GM06990 (cell line): Measurements from ENCODE around the gene ZNF254.
"Not testable (repeated sequence)": the region's sequence is repeated elsewhere in the genome, so short reads cannot be mapped to it uniquely, and the experiment has no call there.

Experiments used
- DNase-seq: peaks from one replicate; pipeline ENCODE4 v3.0.0-alpha.2; 2011; ENCODE audit not compliant: insufficient read length; ENCODE audit errors: extremely low read depth
- H3K27me3 ChIP-seq: replicated peaks from 2 replicates; pipeline ENCODE4 v1.6.0; 2011; ENCODE audit warnings: low read length; ENCODE audit not compliant: control insufficient read depth, insufficient read depth
- H3K36me3 ChIP-seq: 2 replicates; pipeline ENCODE4 v1.5.1; 2011; ENCODE audit warnings: low read length; ENCODE audit not compliant: control insufficient read depth, insufficient read depth
- H3K4me3 ChIP-seq: replicated peaks from 2 replicates; pipeline ENCODE4 v1.5.1; 2011; ENCODE audit warnings: low read depth, mild to moderate bottlenecking, control low read depth, low read length
- TF ChIP-seq, protein P1 (sequence below): IDR thresholded peaks from 2 replicates; pipeline ENCODE4 v1.5.1; 2011; ENCODE audit warnings: low read length, control low read depth, mild to moderate bottlenecking, inconsistent platforms; ENCODE audit not compliant: insufficient read depth, poor library complexity, severe bottlenecking

ZNF254 gene

DNA sequence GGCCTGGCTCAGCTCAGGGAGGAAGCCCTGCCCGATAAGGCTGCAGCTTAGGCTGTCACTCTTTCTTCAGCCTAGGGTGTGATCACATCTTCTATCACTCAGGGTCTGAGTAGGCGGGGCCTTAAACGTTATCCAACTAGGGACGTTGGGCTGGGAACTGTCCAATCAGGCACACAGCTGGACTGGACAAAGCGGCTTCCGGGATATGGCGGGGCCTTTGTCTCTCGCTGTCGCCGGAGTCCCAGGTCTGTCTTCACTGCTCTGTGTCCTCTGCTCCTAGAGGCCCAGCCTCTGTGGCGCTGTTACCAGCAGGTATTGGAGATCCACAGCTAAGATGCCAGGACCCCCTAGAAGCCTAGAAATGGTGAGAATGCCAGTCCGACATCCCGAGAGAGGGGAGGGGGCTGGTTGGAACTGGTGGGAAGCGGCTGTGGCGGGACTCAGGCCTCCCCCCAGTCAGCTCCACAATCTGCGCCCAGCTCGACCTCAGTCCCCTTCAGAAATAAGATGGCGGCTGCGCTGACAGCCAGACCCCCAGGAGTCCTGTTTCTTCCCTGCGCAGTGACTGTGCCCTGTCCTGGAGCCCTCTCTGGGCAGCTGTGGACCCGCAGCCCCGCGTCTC lies at the start of gene ZNF254:
TSS of gene ZNF254 (plus strand) at position 214 of the 622 bp plus-strand sequence. CDS start at position 335, 121 bp downstream.
- Histone ChIP-seq H3K27me3 (no peaks in the 10 kb centered on the region), H3K36me3 (peaks cover 3% of the 10 kb centered on the region), H3K4me3 (peak within 1 kb of the TSS; percentile 76)
- TF ChIP-seq, protein P1, sequence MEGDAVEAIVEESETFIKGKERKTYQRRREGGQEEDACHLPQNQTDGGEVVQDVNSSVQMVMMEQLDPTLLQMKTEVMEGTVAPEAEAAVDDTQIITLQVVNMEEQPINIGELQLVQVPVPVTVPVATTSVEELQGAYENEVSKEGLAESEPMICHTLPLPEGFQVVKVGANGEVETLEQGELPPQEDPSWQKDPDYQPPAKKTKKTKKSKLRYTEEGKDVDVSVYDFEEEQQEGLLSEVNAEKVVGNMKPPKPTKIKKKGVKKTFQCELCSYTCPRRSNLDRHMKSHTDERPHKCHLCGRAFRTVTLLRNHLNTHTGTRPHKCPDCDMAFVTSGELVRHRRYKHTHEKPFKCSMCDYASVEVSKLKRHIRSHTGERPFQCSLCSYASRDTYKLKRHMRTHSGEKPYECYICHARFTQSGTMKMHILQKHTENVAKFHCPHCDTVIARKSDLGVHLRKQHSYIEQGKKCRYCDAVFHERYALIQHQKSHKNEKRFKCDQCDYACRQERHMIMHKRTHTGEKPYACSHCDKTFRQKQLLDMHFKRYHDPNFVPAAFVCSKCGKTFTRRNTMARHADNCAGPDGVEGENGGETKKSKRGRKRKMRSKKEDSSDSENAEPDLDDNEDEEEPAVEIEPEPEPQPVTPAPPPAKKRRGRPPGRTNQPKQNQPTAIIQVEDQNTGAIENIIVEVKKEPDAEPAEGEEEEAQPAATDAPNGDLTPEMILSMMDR: no peak
- DNase-seq: peak; percentile 83

DNA sequence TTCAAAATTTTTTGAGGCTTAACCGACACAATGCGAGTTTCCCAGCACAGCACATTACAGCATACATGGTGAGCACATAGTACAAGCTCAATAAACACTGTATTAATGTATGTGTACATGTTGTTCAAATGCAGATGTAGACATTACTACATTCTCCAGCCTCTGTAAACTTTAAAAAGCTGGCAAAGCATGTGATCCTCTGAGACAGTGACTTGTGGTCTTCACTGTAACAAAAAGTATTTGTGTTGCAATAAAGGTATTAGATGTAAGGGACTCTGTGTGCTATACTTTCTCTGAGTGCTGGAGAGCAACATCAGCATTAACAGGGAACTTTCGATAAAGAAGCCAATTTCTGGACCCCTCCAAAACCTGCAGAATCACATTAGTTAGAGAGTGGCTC lies 46.4 kb upstream of the ZNF254 start:
- TF ChIP-seq, protein P1: no peak
- Histone ChIP-seq H3K36me3 (peaks cover 10% of the 10 kb centered on the region), H3K4me3 (no peak overlapping the region), H3K27me3 (no peaks in the 10 kb centered on the region)
- no peak for DNase-seq

DNA sequence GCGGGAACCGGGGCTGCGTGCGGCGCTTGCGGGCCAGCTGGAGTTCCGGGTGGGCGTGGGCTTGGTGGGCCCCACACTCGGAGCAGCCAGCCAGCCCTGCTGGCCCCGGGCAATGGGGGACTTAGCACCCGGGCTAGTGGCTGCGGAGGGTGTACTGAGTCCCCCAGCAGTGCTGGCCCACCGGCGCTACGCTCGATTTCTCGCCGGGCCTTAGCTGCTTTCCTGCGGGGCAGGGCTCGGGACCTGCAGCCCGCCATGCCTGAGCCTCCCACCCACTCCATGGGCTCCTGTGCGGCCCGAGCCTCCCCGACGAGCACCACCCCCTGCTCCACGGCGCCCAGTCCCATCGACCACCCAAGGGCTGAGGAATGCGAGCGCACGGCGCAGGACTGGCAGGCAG lies 45.7 kb upstream of the ZNF254 start:
- not testable (repeated sequence) for DNase-seq, H3K4me3 ChIP-seq, H3K36me3 ChIP-seq, H3K27me3 ChIP-seq

DNA sequence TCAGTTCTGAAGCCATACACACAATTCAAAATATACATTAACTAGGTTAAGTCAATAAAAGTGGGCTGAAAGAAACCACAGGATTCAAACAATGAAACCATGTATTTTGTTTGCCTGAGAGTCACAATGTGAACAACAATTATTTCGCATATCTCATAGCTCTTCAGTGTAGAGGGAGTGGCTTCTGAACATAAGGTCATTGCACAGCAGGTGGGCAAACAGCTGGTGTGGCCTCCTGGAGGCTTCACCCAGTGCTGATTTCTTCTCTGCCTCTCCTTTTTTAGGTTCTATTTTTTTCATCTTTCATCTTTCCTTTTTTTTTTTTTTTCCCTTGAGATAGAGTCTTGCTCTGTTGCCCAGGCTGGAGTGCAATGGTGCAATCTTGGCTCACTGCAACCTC lies 40.4 kb upstream of the ZNF254 start:
- TF ChIP-seq, protein P1: no peak
- no peak for DNase-seq
- Histone ChIP-seq H3K27me3 (no peaks in the 10 kb centered on the region), H3K36me3 (peaks cover 16% of the 10 kb centered on the region), H3K4me3 (no peak overlapping the region)

DNA sequence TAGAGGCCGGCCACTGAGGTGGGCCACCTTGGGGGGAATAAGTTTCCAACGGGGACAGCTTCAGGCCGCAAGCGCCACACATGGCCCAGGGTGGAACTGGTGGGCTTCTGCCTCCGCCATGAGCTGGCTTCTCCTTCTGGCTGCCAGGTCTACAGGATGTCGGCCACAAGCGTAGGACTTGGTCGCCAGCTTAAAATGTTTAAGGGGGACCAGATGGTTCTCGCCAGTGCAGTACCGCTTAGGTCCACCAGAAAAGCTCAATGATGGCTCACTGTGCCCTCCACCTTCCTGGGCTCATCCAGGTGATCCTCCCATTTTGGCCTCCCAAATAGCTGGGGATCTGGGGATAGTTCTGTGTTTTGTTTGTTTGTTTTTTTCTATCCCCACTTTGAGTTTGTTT lies 38.7 kb upstream of the ZNF254 start:
- Histone ChIP-seq H3K27me3 (no peaks in the 10 kb centered on the region), H3K36me3 (peaks cover 21% of the 10 kb centered on the region), H3K4me3 (no peak overlapping the region)
- TF ChIP-seq, protein P1: no peak
- no peak for DNase-seq

DNA sequence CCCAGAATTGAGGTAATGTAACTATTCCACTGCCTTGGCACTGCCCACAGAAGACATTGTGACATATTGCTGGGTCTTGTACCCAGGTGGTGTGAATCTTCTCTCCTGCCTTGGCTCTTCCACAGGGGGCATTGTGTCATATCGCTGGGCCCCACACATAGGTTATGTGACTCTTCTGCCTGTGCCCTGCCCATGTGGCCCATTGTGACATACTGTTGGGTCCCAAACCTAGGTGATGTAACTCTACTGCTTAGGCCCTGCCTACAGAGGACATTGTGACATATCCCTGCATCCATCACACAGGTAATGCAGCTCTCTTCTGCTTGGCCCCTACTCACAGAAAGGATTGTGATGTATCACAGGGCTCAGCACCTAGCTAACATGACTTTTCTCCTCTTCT lies 37.5 kb upstream of the ZNF254 start:
- TF ChIP-seq, protein P1: no peak
- Histone ChIP-seq H3K36me3 (peaks cover 23% of the 10 kb centered on the region), H3K27me3 (no peaks in the 10 kb centered on the region), H3K4me3 (no peak overlapping the region)
- no peak for DNase-seq
